HEK293 (cell line): ENCODE measurements around the gene RAB3GAP2.

Experiments
- KLF9 ChIP-seq: fragments of 450-650 bp; formaldehyde crosslinking; IDR thresholded peaks from 2 replicates; pipeline ENCODE4 v1.5.1; 2016; ENCODE audit warnings: missing biosample characterization, missing genetic modification characterization, low read depth
- ZNF670 ChIP-seq: fragments of 450-650 bp; formaldehyde crosslinking; IDR thresholded peaks from 2 replicates; pipeline ENCODE4 v1.5.1; 2016; ENCODE audit warnings: missing biosample characterization, missing genetic modification characterization, low read depth
- TF ChIP-seq, protein P1 (sequence below): fragments of 450-650 bp; formaldehyde crosslinking; conservative IDR thresholded peaks from 2 replicates; pipeline ENCODE4 v1.5.1; 2016; ENCODE audit warnings: low read depth, missing biosample characterization, missing genetic modification characterization
- TF ChIP-seq, protein P2 (sequence below): fragments of 450-650 bp; formaldehyde crosslinking; IDR thresholded peaks from 2 replicates; pipeline ENCODE4 v1.5.1; 2016; ENCODE audit warnings: missing biosample characterization, missing genetic modification characterization, low read depth
- TF ChIP-seq, protein P3 (sequence below): fragments of 450-650 bp; formaldehyde crosslinking; optimal IDR thresholded peaks from 2 replicates; pipeline ENCODE3; 2016; ENCODE audit warnings: missing biosample characterization, mild to moderate bottlenecking, missing genetic modification characterization
- TF ChIP-seq, protein P4 (sequence below): fragments of 450-650 bp; formaldehyde crosslinking; IDR thresholded peaks from 2 replicates; pipeline ENCODE4 v1.5.1; 2016; ENCODE audit warnings: missing biosample characterization, missing genetic modification characterization

DNA sequence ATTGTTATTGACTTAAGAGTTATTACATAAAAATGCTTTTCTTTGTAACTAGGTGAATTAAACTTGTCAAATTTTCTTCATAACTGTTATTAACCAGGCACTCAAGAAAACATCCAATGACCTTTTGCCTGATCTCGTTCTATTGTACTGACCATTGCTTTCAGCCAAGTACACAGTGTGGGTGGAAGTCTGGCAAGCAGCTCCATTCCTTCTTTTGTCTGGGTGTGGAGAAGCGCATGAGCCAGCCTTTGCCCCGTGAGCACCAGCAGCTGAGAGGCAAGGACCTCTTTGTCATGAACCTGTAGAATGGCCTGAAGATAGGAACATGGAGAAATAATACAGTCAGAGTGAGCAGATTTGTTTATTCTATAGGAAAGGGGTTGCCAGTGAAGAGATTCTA lies 120.8 kb downstream of the RAB3GAP2 start:
- TF ChIP-seq ZNF670 (tag by site-specific recombination) = no peak
- TF ChIP-seq, protein P1, sequence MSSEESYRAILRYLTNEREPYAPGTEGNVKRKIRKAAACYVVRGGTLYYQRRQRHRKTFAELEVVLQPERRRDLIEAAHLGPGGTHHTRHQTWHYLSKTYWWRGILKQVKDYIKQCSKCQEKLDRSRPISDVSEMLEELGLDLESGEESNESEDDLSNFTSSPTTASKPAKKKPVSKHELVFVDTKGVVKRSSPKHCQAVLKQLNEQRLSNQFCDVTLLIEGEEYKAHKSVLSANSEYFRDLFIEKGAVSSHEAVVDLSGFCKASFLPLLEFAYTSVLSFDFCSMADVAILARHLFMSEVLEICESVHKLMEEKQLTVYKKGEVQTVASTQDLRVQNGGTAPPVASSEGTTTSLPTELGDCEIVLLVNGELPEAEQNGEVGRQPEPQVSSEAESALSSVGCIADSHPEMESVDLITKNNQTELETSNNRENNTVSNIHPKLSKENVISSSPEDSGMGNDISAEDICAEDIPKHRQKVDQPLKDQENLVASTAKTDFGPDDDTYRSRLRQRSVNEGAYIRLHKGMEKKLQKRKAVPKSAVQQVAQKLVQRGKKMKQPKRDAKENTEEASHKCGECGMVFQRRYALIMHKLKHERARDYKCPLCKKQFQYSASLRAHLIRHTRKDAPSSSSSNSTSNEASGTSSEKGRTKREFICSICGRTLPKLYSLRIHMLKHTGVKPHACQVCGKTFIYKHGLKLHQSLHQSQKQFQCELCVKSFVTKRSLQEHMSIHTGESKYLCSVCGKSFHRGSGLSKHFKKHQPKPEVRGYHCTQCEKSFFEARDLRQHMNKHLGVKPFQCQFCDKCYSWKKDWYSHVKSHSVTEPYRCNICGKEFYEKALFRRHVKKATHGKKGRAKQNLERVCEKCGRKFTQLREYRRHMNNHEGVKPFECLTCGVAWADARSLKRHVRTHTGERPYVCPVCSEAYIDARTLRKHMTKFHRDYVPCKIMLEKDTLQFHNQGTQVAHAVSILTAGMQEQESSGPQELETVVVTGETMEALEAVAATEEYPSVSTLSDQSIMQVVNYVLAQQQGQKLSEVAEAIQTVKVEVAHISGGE (tag by site-specific recombination) = no peak
- TF ChIP-seq, protein P2, sequence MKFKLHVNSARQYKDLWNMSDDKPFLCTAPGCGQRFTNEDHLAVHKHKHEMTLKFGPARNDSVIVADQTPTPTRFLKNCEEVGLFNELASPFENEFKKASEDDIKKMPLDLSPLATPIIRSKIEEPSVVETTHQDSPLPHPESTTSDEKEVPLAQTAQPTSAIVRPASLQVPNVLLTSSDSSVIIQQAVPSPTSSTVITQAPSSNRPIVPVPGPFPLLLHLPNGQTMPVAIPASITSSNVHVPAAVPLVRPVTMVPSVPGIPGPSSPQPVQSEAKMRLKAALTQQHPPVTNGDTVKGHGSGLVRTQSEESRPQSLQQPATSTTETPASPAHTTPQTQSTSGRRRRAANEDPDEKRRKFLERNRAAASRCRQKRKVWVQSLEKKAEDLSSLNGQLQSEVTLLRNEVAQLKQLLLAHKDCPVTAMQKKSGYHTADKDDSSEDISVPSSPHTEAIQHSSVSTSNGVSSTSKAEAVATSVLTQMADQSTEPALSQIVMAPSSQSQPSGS = no peak
- TF ChIP-seq KLF9 (tag by site-specific recombination) = no peak
- TF ChIP-seq, protein P3, sequence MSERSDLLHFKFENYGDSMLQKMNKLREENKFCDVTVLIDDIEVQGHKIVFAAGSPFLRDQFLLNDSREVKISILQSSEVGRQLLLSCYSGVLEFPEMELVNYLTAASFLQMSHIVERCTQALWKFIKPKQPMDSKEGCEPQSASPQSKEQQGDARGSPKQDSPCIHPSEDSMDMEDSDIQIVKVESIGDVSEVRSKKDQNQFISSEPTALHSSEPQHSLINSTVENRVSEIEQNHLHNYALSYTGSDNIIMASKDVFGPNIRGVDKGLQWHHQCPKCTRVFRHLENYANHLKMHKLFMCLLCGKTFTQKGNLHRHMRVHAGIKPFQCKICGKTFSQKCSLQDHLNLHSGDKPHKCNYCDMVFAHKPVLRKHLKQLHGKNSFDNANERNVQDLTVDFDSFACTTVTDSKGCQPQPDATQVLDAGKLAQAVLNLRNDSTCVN (tag by site-specific recombination) = no peak
- TF ChIP-seq, protein P4, sequence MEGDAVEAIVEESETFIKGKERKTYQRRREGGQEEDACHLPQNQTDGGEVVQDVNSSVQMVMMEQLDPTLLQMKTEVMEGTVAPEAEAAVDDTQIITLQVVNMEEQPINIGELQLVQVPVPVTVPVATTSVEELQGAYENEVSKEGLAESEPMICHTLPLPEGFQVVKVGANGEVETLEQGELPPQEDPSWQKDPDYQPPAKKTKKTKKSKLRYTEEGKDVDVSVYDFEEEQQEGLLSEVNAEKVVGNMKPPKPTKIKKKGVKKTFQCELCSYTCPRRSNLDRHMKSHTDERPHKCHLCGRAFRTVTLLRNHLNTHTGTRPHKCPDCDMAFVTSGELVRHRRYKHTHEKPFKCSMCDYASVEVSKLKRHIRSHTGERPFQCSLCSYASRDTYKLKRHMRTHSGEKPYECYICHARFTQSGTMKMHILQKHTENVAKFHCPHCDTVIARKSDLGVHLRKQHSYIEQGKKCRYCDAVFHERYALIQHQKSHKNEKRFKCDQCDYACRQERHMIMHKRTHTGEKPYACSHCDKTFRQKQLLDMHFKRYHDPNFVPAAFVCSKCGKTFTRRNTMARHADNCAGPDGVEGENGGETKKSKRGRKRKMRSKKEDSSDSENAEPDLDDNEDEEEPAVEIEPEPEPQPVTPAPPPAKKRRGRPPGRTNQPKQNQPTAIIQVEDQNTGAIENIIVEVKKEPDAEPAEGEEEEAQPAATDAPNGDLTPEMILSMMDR = no peak
